ENCODE measurements around the gene RNASEH2B. TPM values are rescaled to one million over a fixed set of nuclear protein-coding genes. Genes with fewer than 3 reads are reported as not detected.

The RNASEH2B gene
- polyA plus RNA-seq, 1 donor from 2014 or later = 25.2 TPM

GRCh38 chr13:50957620-50958019 is 48.0 kb downstream of the RNASEH2B start:
- Histone ChIP-seq H3K36me3 (ENCODE audit: insufficient read depth, low read length) (no peaks in the 10 kb centered on the region), H3K27me3 (ENCODE audit: insufficient read depth, low read depth, low read length) (no peaks in the 10 kb centered on the region), H2AFZ (ENCODE audit: low read depth, low read length) (no peak overlapping the region), H4K20me1 (ENCODE audit: insufficient read depth) (no peaks in the 10 kb centered on the region), H3K9ac (ENCODE audit: low read length) (no peak overlapping the region), H3K9me3 (ENCODE audit: low read length) (no peaks in the 10 kb centered on the region), H3K4me2 (ENCODE audit: low read length) (no peak overlapping the region), H3K4me3 (ENCODE audit: low read length) (no peak overlapping the region), H3K79me2 (replicated peaks; ENCODE audit: insufficient read depth, low read length) (no peaks in the 10 kb centered on the region), H3K27ac (ENCODE audit: low read length) (no peak overlapping the region), H3K9me2 (ENCODE audit: insufficient read depth, low read length) (no peaks in the 10 kb centered on the region), H3F3A (ENCODE audit: insufficient read depth, low read length, poor library complexity, severe bottlenecking) (no peaks in the 10 kb centered on the region)
- TF ChIP-seq EP300 (conservative IDR thresholded peaks at IDR 0.05; ENCODE audit: poor library complexity, severe bottlenecking) (no peak), REST (IDR thresholded peaks at IDR 0.05; ENCODE audit: borderline replicate concordance) (no peak), RAD21 (conservative IDR thresholded peaks at IDR 0.05) (no peak), POLR2AphosphoS5 (IDR thresholded peaks at IDR 0.05) (no peak), MXI1 (conservative IDR thresholded peaks at IDR 0.05; ENCODE audit: poor library complexity, severe bottlenecking) (no peak), CTCF (IDR thresholded peaks at IDR 0.05; ENCODE audit: poor library complexity, severe bottlenecking) (no peak), EZH2 (IDR thresholded peaks at IDR 0.05; ENCODE audit: borderline replicate concordance, insufficient read depth, low read length, poor library complexity, severe bottlenecking) (no peak), TAF1 (IDR thresholded peaks at IDR 0.05; ENCODE audit: low read depth) (no peak), SMC3 (conservative IDR thresholded peaks at IDR 0.05; ENCODE audit: poor library complexity) (no peak)

- H3K9ac ChIP-seq (ENCODE audit: low read length) = no peak overlapping the region
- H3K27ac ChIP-seq (ENCODE audit: low read length) = no peak overlapping the region
- TF ChIP-seq SMC3 (conservative IDR thresholded peaks at IDR 0.05; ENCODE audit: poor library complexity) (no peak), RAD21 (conservative IDR thresholded peaks at IDR 0.05) (peak; percentile 19), CTCF (IDR thresholded peaks at IDR 0.05; ENCODE audit: poor library complexity, severe bottlenecking) (peak; percentile 12)
- H3K9me3 ChIP-seq (ENCODE audit: low read length) = no peaks in the 10 kb centered on the region
- H3K27me3 ChIP-seq (ENCODE audit: insufficient read depth, low read depth, low read length) = no peaks in the 10 kb centered on the region
- no peaks in the 10 kb centered on the region for H3K79me2 ChIP-seq (replicated peaks; ENCODE audit: insufficient read depth, low read length)
- H3K36me3 ChIP-seq (ENCODE audit: insufficient read depth, low read length) = no peaks in the 10 kb centered on the region
- H3K9me2 ChIP-seq (ENCODE audit: insufficient read depth, low read length) = no peaks in the 10 kb centered on the region
- H3K4me3 ChIP-seq (ENCODE audit: low read length) = no peak overlapping the region
- H2AFZ ChIP-seq (ENCODE audit: low read depth, low read length) = no peak overlapping the region
- H3K4me2 ChIP-seq (ENCODE audit: low read length) = no peak overlapping the region
- H4K20me1 ChIP-seq (ENCODE audit: insufficient read depth) = no peaks in the 10 kb centered on the region
- no peaks in the 10 kb centered on the region for H3F3A ChIP-seq (ENCODE audit: insufficient read depth, low read length, poor library complexity, severe bottlenecking)
Observed at GRCh38 chr13:50969691-50970090, 60.1 kb downstream of the RNASEH2B start.

All from neural cell (in vitro differentiated cells).